ENCODE measurements around the gene ZNF282. TPM values are rescaled to one million over a fixed set of nuclear protein-coding genes. Genes with fewer than 3 reads are reported as not detected.

The ZNF282 gene
- 10 to 100 TPM; 18.2 to 22.0 TPM for total RNA-seq

DNA sequence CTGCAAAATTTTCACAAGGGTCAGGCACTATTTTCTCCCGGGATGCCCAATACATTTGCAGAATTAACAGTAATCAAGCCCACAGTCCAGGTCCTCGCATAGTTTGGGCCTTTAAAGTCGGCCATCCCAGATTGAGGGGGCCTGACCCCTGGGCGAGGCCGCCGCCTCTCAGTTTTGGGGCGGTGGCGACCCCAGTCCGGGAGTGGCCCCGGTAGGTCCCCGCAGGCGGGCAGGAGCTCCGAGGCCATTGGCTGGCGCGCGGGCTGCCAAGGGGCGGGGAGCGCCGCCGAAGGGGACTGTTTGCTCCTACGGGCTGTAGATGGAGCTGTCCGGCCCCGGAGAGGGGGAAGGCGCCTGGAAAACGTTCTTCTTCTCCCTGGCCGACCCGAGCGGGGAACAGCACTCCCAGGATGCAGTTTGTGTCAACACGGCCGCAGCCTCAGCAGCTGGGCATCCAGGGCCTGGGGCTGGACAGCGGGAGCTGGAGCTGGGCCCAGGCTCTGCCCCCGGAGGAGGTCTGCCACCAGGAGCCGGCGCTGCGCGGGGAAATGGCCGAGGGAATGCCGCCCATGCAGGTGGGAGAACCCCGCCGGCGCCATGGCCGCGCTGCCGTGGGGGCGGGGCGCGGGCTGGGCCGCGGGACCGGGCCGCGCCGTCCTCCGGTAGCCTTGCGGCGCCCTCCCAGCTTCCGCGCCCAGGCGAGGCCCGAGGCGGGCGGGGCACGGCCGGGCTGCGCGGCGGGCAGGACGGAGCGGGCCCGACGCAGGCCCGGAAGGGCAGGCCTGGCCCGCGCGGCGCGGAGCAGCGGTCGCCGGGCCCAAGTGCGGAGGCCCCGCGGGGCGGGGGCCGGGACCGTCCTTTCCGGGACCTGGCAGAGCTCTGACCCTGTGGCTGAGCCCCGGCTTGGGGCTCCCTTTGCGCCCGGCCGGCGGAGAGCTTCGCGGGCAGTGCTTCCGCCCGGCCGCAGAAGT is at the start of gene ZNF282:
TSS of gene ZNF282 (plus strand) at position 367 of the 971 bp plus-strand sequence. CDS start at position 411, 44 bp downstream.

DNA sequence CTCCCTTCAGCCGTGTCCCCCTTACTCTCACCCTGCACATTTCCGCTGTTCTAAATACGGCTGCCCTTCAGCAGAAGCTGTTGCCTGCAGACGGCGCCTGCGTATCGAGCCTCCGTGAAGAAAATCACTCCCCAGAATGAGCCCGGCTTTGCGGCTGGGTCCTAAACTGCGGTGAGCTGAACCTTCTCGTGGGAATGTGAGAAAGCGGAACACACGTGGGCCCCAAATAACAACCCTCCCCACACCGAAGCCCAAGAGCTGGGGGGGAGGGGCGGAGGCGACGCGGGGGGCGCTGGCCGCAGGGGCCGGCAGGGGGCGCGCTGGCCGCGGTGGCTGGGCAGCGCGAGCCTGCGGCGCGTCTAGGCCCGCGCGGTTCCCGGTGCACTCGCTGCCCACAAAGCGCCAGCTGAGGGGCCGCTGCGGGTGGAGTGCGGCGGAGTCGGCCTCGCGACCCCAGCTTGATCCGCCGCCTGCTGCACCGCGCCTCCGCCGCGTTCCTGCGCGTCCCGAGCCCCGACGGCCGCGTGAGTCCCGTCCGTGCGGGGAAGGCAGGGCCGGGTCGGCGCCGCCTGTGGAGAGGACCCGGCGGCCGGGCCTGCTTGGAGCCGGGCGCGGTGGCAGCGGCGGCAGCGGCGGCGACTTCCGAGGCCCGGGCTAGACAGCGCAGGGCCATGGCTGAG is 48.1 kb upstream of the ZNF282 start, which contains the start of gene ZNF398:
TSS of gene ZNF398 (plus strand) at position 382 of the 680 bp plus-strand sequence. CDS start at position 672, 290 bp downstream.

DNA sequence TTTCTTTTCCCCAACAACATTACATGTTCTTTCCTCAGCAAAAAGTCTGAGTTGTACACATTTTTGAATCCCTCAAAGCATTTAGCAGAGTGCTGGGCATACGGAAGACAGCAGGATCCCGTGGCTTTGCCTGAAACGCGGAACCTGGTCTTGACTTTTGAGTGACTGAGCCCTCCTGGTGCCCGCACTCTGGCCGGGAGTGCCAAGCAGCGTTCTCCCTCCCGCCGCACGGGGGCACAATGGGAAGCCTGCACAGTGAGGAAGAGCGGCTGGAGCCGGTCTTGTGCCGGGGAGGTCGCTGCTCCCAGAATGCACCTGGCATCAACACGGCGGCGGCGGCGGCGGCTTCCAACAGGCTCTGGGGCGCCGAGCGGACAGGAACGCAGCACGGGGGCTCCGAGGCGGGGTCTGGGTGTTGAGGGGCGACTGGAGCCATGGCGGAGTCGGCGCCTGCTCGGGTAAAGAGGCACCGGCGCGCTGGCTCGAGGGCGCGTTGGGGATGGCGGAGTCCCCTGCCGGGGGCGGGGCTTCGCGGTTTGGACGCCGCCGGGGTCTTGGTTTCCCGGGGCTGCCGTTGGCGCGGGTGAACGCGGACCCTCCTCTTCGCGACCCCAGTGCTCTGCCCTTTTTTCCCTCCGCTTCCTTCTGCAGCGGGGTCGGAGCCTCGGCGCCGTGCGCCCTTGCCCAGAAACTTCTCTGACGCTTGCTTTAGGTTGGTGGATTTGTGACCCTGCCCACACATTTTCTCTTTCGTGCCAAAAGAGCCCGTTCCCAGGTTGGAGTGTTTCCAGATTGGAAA is 44.2 kb downstream of the ZNF282 start, which contains the start of gene ZNF212:
TSS of gene ZNF212 (plus strand) at position 307 of the 799 bp plus-strand sequence. CDS start at position 435, 128 bp downstream.

DNA sequence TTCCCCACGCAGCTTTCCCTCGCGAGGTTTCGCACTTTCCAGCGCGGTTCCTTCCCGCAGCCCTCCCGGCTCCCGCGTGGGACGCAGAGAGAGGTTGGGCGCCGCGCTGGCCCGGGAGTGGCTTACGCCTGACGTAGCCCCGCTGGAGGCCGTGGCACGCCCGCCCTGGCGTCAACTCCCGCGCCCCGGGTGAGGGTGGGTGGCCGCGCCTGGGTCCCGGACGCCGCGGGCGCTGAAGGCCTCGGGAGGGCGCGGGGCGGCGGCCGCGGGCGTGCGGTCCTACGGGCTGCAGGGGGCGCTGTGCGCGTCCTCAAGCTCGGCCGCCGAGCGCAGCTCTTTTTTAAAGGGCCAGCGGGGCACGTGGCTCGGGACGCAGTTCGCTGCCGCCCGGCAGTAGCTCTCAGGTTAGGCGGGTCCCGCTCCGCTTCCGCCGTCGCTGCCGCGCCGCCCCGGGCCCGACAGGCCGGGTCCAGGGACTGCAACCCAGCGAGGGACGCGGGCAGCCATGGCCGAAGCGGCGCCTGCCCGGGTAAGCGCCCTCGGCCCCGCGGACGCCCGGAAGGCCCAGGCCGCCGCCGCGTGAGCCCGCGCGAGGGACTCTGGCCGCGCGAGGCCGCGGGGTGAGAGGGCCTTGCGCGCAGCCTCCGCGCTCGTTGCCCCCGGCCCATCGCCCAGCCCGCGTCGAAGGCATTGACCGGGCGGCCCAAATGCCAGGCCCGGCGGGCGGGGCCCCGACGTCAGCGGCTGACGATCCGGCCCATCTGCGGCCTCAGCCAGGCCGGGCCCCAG is 66.7 kb downstream of the ZNF282 start, which contains the start of gene ZNF783:
TSS of gene ZNF783 (plus strand) at position 368 of the 789 bp plus-strand sequence. CDS start at position 506, 138 bp downstream.

Small RNAs within 50 kb of the gene (small RNA-seq; reads per million reads assigned to genes)
- 0 reads per million in 2 donors for gene AC004890.1

Other genes with a start within 250 kb of the ZNF282 start
- gene PDIA4, start 167.0 kb upstream of the ZNF282 start, total RNA-seq, result 100 to 1,000 TPM in 1 of 2 donors, 10 to 100 TPM in 1; 85.7 to 226 TPM
- gene ZNF786, start 104.8 kb upstream of the ZNF282 start, total RNA-seq, result 1 to 10 TPM; 4.5 to 6.0 TPM
- 1 to 10 TPM; 1.3 to 1.7 TPM for gene ZNF425, start 69.2 kb upstream of the ZNF282 start, total RNA-seq
- 10 to 100 TPM; 12.4 to 14.0 TPM for gene ZNF398, start 48.1 kb upstream of the ZNF282 start, total RNA-seq
- 1 to 10 TPM; 4.5 to 5.3 TPM for gene ZNF212, start 44.1 kb downstream of the ZNF282 start, total RNA-seq
- 1 to 10 TPM; 5.0 to 5.9 TPM for gene ZNF783, start 66.7 kb downstream of the ZNF282 start, total RNA-seq